GM18867 (cell line): ENCODE measurements around the gene WNT7B.

Source experiments
- ATAC-seq: cut with Tn5 transposase; IDR thresholded peaks from one replicate; pipeline ENCODE4 v1.9.1; 2021; ENCODE audit warnings: mild to moderate bottlenecking, moderate library complexity; ENCODE audit not compliant: unreplicated experiment

The WNT7B gene

GRCh38 chr22:45974498-45974897 lies 2.5 kb downstream of the WNT7B start:
- no peak for ATAC-seq

GRCh38 chr22:45972889-45973253 lies 4.1 kb downstream of the WNT7B start:
- ATAC-seq, result no peak

- no peak for ATAC-seq
Measured at GRCh38 chr22:45972091-45972888, 4.7 kb downstream of the WNT7B start.

GRCh38 chr22:45971408-45972028 lies 5.4 kb downstream of the WNT7B start:
- no peak for ATAC-seq

- ATAC-seq, result no peak
Measured at GRCh38 chr22:45970705-45971407, 6.1 kb downstream of the WNT7B start.

GRCh38 chr22:45969801-45970470 lies 7.0 kb downstream of the WNT7B start:
- no peak for ATAC-seq

- ATAC-seq, result no peak
Measured at GRCh38 chr22:45969414-45969799, 7.6 kb downstream of the WNT7B start.

- ATAC-seq, result no peak
Measured at GRCh38 chr22:45968751-45969413, 8.1 kb downstream of the WNT7B start.

GRCh38 chr22:45968003-45968650 lies 8.8 kb downstream of the WNT7B start:
- no peak for ATAC-seq

DNA sequence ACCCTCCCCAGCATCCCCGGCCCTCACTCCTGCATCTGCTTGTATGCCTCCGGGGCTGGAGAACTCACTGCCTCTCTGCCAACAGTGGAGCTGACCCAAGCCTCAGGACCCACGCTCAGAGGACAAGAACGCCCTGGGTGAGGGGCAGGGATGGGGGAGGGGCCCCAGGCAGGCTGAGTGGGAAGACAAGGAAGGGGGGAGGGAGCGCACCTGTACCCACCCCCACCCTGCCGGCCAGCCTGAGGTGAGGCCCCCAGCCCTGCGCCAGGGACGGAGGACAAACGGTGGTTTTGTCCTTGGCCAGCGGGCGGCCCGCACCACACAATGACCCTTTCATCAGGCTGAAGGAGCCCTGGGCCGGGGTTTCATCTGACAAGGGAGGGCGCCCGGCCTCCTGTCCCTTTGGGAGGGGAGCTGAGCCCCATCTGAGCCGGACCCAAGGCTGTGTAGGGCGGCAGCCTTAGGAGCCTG lies 10.0 kb downstream of the WNT7B start:
- no peak for ATAC-seq

DNA sequence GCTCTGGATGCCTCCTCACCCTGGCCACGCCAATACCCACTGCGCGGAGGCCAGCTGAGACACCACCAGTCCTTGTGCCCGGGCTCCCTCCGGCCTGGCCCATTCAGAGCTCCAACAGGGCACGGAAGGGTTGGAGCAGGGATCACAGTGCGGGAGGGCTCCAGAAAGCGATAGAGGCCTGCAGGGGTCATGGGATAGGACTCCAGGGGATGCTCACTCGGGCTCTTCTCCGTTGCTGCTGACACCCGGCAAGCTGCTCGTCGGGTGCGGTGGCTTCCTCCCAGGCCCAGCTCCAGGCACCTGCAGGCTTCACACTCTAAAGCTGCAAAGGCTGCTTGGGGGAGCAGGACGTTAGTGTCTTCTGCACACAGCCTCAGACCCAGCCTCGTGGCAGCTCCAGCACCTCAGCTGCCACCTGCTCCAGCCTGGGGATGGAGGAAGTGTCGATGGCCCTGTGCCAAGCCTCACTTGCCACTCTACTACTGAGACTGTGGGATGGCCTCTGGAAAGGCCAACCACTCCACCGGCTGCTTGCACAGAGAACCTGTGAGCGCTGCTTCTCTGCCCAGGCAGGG lies 10.6 kb downstream of the WNT7B start:
- ATAC-seq, result no peak

DNA sequence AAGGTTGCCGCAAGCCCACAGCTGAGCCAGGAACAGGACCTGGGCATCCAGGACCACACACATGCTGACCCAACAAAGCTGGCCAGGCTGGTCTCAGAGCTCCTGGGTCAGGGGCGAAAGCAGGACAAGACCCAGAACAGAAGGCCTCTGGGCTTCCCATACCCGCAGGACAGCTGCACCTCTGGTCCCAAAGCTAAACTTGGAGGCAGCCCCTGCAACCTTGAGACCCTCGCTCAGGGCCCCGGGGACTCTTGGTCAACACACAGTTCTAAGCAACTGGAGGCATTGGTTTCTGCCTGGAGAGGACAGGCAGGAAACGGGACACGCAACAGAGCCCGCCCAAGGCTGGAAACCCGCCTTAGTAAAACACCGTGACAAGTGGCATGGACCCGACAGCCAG lies 11.4 kb downstream of the WNT7B start:
- no peak for ATAC-seq

GRCh38 chr22:45964926-45965527 lies 11.9 kb downstream of the WNT7B start:
- no peak for ATAC-seq

DNA sequence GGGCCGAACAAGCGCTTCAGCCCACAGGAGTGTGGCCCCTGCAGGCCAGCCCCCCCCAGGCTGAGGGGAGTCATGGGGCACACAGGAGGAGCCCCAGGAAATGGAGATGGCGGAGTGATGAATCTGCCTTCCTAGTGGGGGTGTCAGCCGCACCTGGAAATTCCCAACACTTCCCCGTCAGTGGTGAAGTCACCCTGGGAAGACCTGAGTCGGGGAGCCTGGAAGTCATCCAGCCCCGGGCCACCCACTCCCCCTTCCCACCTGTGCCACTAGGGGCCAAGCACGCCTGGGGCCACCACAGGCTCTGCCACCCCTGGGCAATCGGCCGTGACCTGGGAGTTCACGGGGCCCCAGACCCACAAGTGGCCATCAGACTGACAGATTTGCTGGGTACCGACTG lies 12.6 kb downstream of the WNT7B start:
- no peak for ATAC-seq

- no peak for ATAC-seq
Measured at GRCh38 chr22:45963821-45964220, 13.1 kb downstream of the WNT7B start.

GRCh38 chr22:45962756-45963324 lies 14.1 kb downstream of the WNT7B start:
- ATAC-seq, result no peak

DNA sequence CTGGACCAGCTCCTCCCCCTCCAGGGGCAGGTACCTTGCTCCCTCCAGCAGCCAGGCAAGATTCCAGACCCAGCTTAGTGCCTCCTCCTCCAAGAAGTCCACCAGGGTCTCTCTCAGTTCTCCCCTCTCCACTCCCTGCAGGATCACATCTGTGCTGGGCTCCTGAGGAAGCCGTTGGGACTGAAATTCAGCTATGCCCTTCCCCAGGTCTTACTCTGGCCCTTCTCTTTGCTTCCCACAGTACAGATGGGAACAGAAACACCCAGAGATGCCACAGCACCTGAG lies 14.6 kb downstream of the WNT7B start:
- ATAC-seq, result no peak

DNA sequence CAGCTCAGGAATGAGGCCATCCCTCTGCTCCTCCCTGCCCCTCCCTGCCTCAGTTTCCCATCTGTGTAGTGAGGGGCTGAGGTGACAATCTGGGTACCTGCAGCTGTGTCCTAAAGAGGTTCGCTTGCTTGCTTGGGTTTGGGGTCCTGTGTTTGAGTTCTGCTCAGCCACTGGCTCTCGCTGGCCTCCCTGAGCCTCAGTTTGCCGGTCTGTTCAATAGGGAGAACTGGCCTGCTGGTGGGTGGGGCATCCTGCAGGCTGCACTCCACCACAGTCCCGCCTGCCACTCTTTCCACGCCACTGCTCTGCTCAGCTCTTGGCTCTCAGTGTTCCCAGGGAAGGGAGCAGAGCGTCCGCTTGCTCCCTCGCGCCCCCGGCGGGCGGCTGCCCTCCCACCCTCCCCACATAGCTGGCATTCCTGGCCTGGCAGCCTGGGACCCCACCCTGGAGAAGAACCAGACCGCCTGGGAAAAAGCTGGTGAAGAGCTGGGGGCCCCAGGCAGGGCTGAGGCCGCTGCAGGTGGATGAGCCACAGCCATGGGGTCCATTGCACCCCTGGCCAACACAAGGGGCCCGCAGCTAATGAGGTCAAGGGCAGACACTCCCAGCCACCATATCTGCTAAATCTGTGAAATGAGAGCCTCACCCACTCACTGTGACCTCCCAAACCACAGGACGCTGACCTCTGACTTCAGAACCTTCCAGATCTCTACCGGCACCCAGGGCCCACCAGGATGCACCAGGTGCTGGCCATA lies 15.1 kb downstream of the WNT7B start:
- no peak for ATAC-seq
